Epithelial cell of prostate (primary cell): ENCODE results near the gene CD1B.
"Not testable (repeated sequence)": the region's sequence is repeated elsewhere in the genome, so short reads cannot be mapped to it uniquely, and the experiment has no call there.

ENCODE experiments used
- DNase-seq: peaks from one replicate; pipeline ENCODE4 v3.0.0-alpha.2; 2011; ENCODE audit warnings: low read depth, low spot score
- H3K27ac ChIP-seq: fragments of 450-650 bp; 2 replicates; pipeline ENCODE4 v1.5.1; 2017; ENCODE audit warnings: mild to moderate bottlenecking

The CD1B gene

DNA sequence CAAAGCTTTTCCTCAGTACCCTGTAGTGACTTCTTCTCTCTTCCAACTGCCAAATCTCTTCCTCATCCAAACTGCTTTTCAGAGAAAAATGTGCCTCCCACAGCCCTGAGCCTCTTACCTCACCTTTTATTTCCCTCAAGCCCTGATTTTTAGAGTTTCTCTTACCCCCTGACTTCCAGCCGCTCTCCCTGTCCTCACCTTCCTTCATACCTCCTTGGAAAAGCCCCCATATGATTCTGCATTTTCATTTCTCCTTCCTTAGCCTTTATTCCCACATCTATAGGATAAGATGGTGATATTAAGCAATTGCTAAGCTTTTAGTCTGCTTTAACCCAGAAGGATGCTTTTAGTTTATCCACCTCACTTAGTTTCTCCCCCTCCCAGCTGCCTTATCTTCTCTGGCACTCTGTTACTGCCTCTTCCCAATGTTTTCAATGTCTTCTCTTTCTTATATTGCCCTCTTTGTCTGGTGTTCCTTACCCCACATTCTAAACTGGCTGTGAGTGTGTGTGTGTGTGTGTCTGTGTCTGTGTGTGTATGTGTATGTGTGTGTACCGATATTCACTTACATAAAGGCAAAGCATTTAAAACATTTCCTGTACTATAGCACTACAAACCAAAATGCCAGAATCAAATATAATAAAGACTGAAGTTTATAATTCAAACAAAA is at the start of gene CD1B:
Gene CD1B, minus strand, starts transcription at position 51 of the 670 bp plus-strand sequence. CDS start 108 bp downstream, outside the sequence.
- H3K27ac ChIP-seq, result no peak within 1 kb of the TSS
- DNase-seq, result no peak

DNA sequence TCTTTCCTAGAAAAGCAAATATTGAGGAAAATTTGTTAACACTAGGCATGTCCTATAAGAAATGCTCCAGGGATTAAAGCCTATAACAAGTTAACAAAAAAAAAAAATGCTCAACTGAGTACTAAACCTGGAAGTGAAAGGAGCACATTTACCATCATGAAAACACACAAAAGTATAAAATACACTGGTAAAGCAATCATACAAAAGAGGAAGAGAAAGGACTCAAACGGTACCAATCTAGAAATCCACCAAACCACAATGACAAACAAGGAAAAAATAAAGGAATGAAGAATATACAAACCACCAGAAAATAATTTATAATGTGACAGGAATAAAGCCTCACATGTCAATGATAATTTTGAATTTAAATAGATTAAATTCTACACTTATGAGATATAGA is 43.5 kb upstream of the CD1B start:
- no peak for DNase-seq
- no peak overlapping the region for H3K27ac ChIP-seq

DNA sequence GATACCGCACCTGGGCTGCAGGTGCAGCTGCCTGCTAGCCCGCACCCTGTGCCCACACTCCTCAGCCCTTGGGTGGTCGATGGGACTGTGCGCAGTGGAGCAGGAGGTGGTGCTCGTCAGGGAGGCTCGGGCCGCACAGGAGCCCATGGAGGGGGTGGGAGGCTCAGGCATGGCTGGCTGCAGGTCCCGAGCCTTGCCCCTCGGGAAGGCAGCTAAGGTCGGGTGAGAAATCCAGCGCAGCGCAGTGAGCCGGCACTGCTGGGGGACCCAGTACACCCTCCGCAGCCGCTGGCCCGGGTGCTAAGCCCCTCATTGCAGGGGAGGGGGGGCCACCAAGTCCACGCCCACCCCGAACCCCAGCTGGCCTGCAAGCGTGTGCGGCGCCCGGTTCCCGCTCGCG is 42.8 kb upstream of the CD1B start:
- H3K27ac ChIP-seq, DNase-seq: not testable (repeated sequence)

DNA sequence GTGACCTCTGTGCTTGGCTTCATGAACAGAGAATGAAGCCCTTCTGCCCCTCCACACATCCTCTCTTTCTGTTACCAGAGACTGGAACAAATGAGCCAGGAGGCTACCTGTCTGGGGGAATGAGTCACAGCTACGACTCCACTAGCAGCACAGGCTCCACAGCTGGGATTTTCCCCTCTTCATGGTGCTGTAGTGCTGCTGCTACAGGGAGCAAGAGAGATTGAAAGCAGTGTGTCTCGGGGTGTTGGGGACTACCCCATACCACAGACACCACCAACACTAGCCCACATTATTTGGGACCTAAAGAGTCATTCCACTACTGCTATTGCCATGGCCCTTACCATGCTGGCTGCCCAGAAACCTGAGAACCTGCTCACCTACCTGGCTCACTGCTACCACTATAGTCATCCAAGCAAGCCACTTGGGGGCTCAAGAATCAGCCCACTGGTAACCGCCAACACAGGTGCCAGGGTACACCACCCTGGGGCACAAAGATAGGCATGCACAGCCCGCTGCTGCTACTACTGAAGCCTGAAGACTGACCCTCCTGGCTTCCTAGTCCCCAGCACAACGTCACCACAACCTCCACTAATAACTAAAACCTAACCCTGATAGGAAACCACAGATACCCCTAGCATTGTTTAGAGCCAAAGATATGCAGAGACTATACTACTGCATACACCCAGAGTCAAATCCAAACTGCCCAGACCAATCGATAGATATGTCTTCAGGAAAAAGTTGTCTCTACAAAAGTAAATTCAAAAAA is 40.0 kb upstream of the CD1B start:
- no peak for DNase-seq
- H3K27ac ChIP-seq, result no peak overlapping the region

- no peak overlapping the region for H3K27ac ChIP-seq
- DNase-seq, result no peak
Observed at GRCh38 chr1:158366783-158367182, 35.5 kb upstream of the CD1B start.

DNA sequence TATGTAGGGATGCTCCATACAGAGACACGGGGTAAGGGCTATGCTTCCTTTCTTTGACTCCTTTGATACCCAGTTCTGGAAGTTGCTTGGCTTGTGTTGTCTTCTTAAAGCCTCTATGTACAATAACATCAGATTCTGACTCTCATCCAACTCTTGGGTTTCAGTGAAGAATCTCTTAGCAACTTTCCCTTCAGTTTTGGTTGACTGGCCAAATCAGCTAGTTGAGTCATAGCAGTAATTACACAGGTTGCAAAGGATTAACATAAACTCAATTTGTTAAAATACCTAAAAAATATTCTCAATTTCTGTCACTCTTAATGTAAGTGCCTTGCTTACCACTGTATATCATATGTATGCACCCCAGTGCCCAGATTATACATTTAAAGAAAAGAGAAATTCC is 31.6 kb upstream of the CD1B start:
- H3K27ac ChIP-seq, result no peak overlapping the region
- no peak for DNase-seq

- no peak for DNase-seq
- H3K27ac ChIP-seq, result no peak overlapping the region
Observed at GRCh38 chr1:158362482-158362881, 31.2 kb upstream of the CD1B start.

DNA sequence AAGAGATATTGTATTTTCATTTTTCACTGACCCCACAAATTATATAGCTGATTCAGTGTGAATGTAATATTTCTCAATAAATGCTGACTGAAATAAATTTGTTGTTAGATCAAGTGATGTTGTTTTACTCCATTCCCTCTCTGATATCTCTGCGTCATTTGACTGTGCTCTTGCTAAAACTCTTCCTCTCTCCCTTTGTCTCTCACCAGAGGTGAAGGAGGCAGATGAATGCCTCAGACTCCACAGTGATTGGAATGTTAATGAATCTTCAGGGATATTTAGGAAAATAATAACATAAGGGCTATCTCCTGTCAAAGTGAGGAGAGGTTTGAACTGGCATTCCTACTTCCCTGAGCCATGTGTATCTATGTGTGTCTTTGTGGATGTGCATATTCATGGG is 26.1 kb upstream of the CD1B start:
- no peak for DNase-seq
- H3K27ac ChIP-seq, result no peak overlapping the region

DNA sequence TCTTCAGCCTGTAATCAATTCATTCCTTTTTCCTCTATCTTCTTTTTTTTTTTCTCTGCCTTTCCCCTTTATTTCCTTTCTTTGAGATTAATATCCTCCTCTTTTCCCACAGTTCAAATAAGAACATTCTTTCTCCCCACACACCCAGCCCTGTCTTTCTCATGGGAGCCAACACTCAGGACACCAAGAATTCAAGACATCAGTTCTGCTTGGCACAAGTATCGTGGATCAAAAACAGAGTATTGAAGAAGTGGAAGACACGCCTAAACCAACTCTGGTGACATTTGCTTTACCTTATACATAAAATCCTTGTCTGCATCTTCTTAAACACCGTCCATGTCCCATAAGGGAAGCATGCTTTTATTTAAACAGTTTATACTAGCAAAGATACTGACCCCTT is 25.3 kb upstream of the CD1B start:
- no peak for DNase-seq
- H3K27ac ChIP-seq, result no peak overlapping the region

GRCh38 chr1:158355773-158356285 is 24.5 kb upstream of the CD1B start:
- H3K27ac ChIP-seq, result no peak overlapping the region
- DNase-seq, result no peak

- DNase-seq, result no peak
- no peak overlapping the region for H3K27ac ChIP-seq
Observed at GRCh38 chr1:158354255-158354654, 22.9 kb upstream of the CD1B start.

DNA sequence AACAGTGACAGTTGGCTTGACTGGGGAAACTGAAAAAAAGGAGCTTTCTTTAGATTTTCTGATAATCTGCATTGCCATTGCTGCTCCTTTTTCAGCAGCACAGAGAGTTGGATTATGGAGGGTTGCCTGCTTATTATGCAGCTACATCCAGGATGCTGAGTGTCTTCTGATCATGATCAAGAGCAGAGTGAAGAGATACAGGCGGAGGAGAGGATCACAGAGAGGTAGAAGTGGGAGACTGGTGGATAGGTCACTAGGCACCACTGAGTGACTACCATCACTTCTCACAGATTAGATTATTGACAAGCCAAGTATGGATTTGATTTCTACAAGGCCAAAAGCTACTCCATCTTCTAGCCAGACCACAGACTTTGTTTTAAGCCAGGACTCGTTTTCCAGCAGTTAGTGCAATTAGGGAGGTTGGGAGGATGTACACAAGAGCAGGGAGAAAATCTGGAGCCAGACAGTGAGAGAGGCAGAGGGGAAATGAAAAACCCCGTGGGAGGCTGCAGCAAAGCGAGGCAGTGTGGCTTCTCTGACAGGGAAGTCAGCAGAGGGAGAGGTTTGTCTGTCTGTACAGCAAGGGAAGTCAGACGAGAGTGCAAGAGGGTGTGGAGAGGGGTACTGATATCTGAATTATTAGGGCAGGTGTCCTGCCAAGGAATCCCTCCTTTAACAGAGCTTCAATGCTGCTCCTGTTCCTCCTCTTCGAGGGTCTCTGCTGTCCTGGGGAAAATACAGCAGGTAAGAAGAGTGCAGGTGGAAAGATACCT is 22.2 kb upstream of the CD1B start, which contains the start of gene CD1E:
Gene CD1E, plus strand, starts transcription at position 592 of the 773 bp plus-strand sequence. Its CDS starts 95 bp downstream, at position 687.
- no peak within 1 kb of the TSS for H3K27ac ChIP-seq
- no peak for DNase-seq

DNA sequence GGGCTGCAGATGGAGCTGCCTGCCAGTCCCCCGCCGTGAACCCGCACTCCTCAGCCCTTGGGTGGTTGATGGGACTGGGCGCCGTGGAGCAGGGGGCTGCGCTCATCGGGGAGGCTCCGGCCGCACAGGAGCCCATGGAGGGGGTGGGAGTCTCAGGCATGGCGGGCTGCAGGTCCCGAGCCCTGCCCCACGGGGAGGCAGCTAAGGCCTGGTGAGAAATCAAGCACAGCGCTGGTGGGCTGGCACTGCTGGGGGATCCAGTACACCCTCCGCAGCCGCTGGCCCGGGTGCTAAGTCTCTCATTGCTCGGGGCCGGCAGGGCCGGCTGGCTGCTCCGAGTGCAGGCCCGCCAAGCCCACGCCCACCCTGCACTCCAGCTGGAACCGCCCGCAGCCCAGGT is 17.6 kb upstream of the CD1B start:
- not testable (repeated sequence) for DNase-seq

DNA sequence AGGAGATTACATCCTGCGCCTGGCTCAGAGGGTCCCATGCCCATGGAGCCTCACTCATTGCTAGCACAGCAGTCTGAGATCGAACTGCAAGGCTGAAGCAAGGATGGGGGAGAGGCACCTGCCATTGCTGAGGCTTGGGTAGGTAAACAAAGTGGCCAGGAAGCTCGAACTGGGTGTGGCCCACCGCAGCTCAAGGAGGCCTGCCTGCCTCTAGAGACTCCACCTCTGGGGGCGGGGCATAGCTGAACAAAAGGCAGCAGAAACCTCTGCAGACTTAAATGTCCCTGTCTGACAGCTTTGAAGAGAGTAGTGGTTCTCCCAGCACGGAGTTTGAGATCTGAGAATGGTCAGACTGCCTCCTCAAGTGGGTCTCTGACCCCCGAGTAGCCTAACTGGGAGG is 5.1 kb upstream of the CD1B start:
- H3K27ac ChIP-seq, DNase-seq: not testable (repeated sequence)

More for the DNA sequence above, 17.6 kb upstream of the CD1B start:
- H3K27ac ChIP-seq, result not testable (repeated sequence)

DNA sequence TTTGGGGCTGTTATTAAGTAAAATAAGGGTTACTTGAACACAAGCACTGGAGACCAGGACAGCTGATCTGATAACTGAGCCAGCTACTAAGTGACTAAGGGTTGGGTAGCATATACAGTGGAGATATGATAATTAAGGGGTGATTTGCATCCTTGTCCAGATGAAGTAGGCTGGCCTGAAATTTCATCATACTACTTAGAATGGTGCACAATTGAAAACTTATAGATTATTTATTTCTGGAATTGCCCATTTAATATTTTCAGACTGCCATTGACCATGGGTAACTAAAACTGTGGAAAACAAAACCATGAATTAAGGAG is 3.8 kb upstream of the CD1B start:
- H3K27ac ChIP-seq, result no peak overlapping the region
- DNase-seq, result no peak

- no peak for DNase-seq
- no peak overlapping the region for H3K27ac ChIP-seq
Observed at GRCh38 chr1:158334526-158335212, 3.3 kb upstream of the CD1B start.

GRCh38 chr1:158333405-158334155 is 2.2 kb upstream of the CD1B start:
- no peak for DNase-seq
- H3K27ac ChIP-seq, result no peak overlapping the region

- no peak overlapping the region for H3K27ac ChIP-seq
- DNase-seq, result no peak
Observed at GRCh38 chr1:158331106-158331425, 265 bp downstream of the CD1B start.

DNA sequence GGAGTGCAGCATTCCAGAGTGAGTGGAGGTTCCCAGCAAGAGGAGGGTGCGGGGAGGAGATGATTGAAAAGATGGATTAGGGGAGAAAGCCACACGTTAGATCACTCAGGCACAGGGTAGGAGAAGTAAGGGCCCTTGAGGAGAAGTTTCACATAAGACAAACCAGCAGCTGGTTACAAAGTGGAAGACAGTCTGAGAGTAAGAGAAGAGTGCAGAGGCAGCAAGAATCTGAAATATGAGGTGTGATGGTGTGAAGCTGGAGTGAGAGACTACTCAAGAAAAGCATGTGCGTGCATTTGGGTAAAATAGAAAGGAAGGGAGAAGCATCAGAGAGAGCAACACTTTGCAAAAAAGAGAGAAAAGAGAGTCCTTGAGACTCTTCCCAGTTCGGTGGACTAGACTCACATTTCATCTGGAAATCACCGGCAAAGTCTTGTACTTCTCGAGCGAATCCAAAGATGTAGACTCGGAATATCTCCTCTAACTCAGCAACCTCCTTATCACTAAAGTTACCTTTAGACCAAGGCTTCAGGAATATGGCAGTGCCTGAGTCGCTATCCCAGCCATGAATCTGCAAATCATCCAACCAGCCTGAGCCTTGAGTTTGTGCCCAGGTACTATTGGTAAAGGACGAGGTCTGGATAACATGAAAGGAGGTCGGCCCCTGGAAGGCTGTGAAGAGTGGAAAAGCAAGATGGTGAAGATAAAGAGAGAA is 783 bp downstream of the CD1B start:
- DNase-seq, result no peak

More for the DNA sequence above, 783 bp downstream of the CD1B start:
- H3K27ac ChIP-seq, result no peak overlapping the region
